H4 (cell line): Measurements from ENCODE around the gene CTNNA2. TPM values are rescaled to one million over a fixed set of nuclear protein-coding genes. Genes with fewer than 3 reads are reported as not detected.

ENCODE experiments used
- DNase-seq: peaks from one replicate; pipeline ENCODE4 v3.0.0-alpha.2; 2015; ENCODE audit warnings: low spot score
- total RNA-seq: library from RNA; depleted of rRNA; stranded (reverse); fragments of >200 nt; shearing (Covaris generic); gene quantifications from 2 replicates; pipeline ENCODE4 v1.2.3, GENCODE V29; 2014

CTNNA2 gene
- total RNA-seq, 1 experiment from 2014 or later: 0.39 TPM

DNA sequence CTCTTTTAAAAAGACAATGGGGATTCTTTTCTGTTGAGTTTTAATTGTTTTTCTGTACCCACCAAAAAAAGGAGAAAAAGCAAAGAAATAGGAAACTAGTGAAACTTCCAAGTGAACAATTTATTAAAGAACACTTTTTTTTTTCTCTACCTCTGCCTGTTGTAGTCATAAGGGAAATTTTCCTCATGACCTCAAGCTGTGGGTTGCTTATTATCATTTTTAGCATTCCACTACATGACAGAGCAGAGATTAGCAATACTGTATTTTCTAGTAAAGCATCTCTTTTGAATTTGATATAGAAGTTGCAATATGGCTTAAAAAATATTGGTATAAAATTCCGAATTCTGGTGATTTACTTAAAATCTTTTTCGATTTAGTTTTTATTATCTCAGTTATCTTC is 879.6 kb downstream of the CTNNA2 start:
- no peak for DNase-seq

GRCh38 chr2:80393991-80394390 is 881.1 kb downstream of the CTNNA2 start:
- no peak for DNase-seq

- no peak for DNase-seq
These were observed 882.4 kb downstream of the CTNNA2 start for GRCh38 chr2:80395251-80395650.

- DNase-seq: no peak
These were observed 883.4 kb downstream of the CTNNA2 start for GRCh38 chr2:80396276-80396675.

- no peak for DNase-seq
These were observed 890.2 kb downstream of the CTNNA2 start for GRCh38 chr2:80403081-80403480.

DNA sequence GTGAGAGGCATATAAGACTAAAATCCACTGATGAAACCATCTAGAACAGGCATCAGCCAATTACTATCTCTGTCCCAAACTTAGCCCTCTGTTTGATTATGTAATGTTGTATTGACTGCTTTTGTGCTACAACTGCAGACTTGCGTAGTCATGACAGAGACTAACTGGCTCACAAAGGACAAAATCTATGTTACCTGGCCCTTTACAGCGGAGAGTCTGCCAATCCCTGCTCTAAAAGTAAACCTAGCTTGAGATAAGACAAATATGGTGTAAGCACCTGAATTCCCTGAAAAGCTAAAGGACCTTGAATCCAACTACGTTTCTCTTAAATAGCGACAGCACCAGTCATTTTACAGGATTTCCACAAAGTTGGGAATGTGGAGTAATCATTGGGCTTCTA is 894.5 kb downstream of the CTNNA2 start:
- DNase-seq: no peak

DNA sequence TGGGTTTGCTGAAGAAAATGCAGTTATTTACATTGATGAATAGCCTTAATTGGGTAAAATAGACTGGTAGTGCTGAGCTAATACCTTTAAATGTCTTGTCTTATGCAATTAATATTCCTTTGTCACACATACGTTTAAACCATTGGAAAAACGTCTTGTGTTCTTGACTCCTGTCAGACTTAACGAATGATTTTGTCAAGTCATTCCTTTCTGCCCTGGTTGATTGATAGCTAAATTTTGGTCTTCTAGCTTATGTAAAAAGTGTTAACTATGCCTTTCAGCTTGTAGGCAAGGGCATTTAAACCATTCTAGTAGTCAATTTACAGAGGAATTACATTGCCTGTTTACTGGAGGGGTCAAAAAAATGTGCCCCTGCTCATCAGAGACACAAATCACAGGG is 897.5 kb downstream of the CTNNA2 start:
- DNase-seq: no peak

DNA sequence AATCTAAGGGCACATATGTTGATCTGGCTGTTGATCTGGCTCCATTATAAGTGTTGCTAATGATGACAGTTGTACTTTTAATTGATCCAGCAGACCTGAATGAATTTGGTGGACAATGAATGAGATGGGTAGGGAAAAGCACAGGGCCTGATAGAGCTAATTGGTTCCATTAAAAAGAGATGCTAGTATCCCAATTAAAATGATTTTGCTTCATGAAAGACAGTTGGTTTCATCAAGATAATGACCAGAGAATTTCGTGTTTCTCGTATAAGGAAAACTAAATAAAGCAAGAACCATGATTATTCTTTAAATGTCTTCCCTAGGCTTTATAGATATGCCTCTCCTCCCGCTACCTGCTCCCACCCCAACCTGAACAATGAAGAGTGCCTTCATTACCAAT is 900.3 kb downstream of the CTNNA2 start:
- no peak for DNase-seq

GRCh38 chr2:80417737-80418136 is 904.9 kb downstream of the CTNNA2 start:
- no peak for DNase-seq

DNA sequence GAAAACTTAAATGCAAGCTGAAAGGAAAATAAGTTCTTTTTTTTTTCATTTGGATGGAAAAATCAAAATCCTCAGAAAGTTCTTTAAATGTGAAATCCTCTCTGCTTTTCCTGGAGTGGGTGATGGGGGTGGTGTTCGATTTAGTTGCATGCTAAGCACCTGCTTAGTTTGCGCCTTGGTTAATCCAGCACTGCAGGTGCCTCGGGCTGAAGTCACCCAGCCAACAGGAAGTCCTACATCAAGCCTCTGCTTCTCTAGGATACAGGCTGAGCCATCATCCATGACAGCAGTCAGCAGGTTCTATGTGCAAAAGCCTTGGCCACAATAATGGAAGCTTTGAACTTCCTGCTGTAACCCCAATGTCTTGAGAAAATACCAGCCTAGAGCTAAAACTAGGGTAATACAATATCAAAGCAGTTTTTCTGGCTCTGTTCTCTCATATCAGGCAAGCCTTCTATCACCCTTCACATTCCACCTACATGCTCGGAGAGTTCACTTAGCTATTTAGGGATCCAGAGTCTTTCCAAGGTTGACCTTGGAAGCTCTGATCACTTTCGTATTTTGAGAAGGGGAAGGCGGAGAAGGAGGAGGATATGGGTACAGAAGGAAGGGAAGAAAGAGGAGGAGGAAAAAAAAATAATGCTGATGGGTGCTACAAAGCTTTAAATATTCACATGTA is 907.8 kb downstream of the CTNNA2 start:
- DNase-seq: no peak

DNA sequence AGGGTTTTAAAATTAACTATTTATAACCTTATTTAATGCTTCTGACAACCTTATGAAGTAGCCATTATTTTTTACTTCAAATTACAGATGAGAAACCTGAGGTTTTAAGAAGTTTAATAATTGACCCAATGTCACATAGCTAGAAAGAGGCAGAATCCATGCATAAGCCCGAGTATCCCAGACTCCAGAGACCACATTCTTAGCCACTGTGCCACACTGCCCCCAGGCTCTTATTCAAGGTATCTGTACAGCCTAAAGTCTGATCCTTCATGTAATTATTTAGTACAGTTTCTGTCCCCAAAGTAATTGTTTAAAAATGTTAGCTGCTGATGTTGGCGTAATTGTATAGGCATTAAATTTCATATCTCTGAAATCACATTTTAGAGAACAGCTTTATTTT is 916.4 kb downstream of the CTNNA2 start:
- DNase-seq: no peak

DNA sequence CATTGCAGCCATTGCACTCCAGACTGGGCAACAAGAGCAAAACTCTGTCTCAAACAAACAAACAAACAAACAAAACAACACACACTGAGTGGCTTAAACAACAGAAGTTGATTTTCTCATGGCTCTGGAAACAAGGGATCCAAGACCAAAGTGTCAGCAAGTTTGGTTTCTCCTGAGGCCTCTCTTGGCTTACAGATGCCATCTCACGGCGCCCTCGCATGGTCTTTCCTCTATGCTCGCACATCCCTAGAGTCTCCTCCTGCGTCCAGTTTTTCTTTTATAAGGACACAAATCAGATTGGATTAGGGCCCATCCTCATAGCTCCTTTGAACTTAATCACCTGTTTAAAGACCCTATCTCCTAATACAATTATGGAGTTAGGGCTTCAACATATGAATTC is 925.1 kb downstream of the CTNNA2 start:
- DNase-seq: no peak

DNA sequence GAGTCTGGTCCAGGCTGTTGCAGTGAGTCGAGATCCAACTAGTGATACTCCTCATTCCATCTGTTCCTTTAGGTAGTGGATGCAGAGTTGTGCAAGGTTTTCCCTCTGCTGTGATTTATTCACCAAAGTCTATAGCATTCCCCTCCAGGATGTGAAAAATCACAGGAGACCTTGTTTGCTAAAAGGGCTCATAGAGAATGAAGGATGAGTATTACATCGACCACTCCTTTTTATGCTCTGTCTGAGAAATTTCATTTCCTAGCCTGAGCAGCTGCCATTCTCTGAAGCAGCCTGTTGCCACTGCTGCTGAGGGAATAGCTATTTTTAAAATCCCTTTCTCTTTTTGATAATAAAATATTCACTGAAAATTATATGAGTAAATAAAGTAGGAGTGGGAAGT is 925.8 kb downstream of the CTNNA2 start:
- no peak for DNase-seq

GRCh38 chr2:80454628-80455027 is 941.8 kb downstream of the CTNNA2 start:
- DNase-seq: no peak

- no peak for DNase-seq
These were observed 946.2 kb downstream of the CTNNA2 start for GRCh38 chr2:80459028-80459427.

DNA sequence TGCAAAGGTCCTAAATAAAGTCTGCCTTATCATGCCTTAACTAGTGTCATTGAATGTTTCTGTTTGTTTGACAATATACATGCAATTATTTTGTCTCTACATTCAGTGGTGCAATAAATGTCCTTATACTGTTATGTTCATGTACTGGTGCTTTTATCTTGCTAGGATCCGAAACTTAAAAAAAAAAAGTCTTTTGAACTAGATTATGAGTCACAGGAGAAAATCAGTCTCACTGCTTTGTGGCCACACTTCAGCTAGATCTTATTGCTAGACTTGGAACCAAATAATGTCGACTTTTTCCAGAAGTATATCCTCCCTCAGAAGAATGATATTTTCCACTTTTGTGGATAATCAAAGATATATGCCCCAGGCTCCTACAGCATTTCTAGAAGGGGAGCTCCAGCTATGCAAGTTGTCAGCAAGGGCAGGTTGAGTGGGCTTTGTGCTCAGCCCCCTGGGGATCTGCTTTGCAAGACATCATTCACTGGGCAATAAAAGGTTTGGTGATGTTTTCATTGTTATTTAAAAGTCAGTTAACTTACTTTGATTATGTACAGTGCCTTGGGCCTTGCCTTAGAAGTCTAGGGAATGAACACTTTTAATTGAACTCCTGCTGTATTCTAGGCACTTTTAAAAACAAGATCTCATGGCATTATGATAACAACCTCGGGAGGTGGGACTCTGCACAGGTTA is 948.8 kb downstream of the CTNNA2 start:
- DNase-seq: no peak

DNA sequence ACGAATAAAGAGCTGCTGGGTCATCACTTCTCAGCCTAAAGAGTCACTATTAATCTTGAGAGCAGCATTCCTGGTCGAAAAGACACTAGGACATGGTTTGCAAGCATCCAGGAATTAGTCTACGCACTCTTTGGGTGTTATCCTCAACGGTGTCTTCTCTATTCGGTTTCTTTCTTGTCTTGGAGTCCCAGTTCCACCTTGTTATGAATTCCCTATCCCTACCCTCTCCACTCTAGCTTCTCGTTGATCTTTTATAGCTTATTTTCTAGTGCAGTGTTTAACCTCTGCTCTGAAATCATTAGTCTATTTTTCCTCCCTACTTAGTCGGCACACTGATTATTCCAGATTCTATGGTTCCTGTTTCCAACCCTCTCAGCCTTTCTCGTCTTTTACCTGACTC is 949.8 kb downstream of the CTNNA2 start:
- DNase-seq: no peak

DNA sequence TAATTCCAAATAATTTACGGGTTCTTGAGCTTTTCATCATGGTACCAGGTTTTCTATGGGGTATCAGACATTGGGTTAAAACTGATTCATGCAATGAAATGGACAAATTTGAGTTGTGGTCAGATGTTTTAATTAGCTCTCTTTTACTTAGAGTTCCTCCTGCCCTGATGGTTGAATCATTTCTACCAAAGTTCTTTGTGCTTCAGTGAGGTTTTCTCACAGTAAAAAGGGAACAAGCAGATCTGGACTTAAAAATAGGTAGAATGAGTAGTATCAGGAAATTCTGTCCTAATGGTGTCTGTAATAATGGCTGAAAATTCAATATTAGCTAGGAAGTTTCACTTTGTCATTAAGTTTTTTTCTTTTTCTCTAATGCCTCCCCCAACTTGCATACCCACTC is 951.4 kb downstream of the CTNNA2 start:
- no peak for DNase-seq

- no peak for DNase-seq
These were observed 954.5 kb downstream of the CTNNA2 start for GRCh38 chr2:80467262-80467811.

DNA sequence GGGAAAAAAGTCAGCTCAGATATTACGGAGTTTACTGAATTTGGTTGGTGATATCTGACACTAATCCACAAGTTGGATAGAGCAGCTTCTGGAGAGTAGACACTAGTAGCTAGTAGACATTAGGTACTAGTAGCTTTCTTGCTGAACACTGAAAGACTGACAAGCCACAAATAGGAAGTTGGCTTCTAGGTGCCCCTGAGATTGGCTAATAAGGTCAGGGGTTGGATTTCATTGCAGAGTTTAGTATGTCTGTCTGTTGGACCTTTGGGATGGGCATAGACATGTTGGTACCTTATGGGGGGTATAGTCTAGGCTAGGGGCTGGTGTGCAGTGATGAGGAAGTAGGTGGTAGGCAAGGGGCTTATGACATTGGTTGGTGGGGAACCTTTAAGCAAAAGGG is 956.6 kb downstream of the CTNNA2 start:
- DNase-seq: no peak

GRCh38 chr2:80473069-80473468 is 960.2 kb downstream of the CTNNA2 start:
- DNase-seq: no peak

DNA sequence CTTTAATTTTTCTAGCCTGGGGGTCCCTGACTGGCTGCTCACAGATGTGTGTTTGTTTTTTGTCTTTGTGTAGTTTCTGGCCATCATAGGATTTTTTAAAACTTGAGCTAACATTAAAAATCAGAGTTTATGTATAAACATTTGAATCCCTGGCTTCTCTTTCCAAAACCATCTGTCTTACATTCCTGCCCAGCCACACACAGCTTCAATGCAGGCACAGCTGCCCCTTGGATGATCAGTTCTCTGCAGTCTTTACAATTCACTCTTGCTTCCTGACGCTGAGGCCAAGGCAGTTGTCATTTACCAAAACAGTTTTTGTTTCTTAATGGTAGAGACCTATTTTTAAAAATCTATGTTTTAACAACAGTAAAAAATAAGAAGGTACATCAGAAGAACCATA is 960.9 kb downstream of the CTNNA2 start:
- no peak for DNase-seq

DNA sequence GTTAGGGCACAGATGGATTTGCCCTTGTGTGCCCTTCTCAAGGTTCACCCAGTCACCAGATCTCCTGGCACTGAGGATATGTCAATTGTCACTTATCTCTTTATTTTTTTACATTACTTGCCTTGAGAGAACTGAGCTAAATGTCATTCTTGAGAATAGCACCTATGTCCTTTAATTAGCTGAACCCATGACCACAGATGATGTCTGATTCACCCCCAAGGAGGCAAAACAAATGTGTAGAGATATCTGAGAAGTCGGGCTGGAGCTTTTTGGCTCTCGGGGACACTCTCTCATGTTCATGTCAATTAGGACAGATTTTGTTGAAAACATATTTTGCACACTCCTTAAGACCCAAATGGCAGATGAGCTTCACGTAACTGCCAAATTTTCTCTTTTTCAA is 963.1 kb downstream of the CTNNA2 start:
- DNase-seq: no peak
